Skin epidermis (tissue), 12 donors: ENCODE data around the gene MMUT.
"Not testable (repeated sequence)": the region's sequence is repeated elsewhere in the genome, so short reads cannot be mapped to it uniquely, and the experiment has no call there.

ENCODE experiments used
- H3K27ac ChIP-seq, 21 experiments: fragments of 200-600 bp; sonication (generic) in 11 of 21; one replicate each; pipeline ENCODE4 v1.5.0; 2020; ENCODE audit warnings: mild to moderate bottlenecking in 3 of 21, inconsistent platforms in 2 of 21, moderate library complexity in 2 of 21
- H3K4me3 ChIP-seq, 7 experiments: fragments of 200-600 bp; sonication (generic) in 2 of 7; one replicate each; pipeline ENCODE4 v1.5.0; 2020; ENCODE audit warnings: inconsistent platforms in 2 of 7, mild to moderate bottlenecking in 2 of 7, moderate library complexity in 1 of 7

Gene MMUT

DNA sequence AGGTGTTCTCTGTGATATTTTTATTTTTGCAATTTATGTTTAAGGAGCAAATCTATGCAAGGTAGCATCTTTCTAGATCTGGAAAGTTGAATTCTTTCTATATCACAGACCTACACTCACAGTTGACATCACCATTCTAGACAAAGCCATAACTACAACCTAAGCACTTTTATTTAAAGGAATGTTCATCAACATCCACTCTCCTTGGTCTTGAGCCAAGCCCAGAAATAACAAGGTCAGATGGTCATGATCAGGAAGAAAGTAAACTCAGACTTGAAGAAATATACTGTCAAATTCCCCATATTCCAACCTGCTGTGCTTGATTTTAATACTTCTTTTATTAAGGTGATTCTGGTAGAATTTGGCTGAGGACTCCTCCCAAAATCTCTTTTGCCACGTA is 32.2 kb downstream of the MMUT start:
- no peak overlapping the region for H3K4me3 ChIP-seq
- no peak overlapping the region for H3K27ac ChIP-seq

DNA sequence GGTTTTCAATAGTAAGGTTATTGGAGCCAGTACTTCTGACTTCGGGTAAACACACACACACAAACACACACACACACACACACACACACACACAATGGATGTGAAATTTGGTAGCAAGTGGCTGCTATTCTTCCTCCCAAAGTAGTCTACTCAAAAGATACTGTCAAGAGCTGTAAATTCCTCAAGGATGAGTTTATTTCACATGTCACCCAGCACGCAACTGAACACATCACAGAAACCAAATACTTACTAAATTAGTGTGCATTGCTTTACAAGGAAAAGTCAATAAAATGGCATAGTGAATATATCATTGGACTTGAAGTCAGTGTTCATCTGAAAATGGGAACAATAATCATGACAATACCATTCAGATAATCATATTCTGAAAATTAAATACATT is 32.9 kb downstream of the MMUT start:
- no peak overlapping the region for H3K4me3 ChIP-seq
- H3K27ac ChIP-seq, result no peak overlapping the region

DNA sequence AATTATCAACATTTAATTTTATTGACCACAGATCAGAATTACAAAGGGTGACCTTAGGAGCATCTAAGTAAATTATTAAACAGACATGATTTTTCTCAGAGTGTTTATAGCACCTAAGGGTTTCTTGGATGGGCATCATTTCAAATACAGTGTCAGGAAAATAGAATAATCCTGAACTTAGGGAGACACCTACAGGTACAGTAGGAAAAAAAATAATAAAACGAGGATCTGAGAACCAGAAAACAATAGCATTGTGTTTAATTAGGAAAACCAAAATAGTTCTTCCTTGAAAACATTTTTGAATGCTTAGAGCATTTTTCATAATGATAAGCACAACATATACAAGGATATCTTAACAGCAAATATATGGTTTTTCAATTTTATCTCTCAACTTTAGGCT is 39.2 kb downstream of the MMUT start:
- Histone ChIP-seq H3K4me3 (no peak overlapping the region), H3K27ac (no peak overlapping the region)

DNA sequence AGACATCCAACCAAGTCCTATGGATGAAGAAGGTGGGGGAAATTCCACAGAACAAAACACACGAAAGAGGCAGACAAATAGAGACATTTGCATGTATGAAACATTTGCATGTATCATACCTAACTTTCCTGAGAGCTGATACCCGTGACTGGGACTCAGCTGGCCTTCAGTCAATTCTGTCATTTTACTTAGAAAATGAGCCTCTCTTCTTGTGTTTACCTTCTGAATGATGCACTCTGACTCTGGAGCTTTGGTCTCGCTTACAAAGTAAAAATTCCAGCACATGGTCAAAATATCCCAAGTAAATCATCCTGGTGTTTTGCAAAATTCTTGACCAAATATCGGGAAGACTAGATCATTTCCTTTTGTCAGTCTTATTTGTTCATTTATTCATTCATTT is 46.9 kb downstream of the MMUT start:
- no peak overlapping the region for H3K4me3 ChIP-seq
- no peak overlapping the region for H3K27ac ChIP-seq

DNA sequence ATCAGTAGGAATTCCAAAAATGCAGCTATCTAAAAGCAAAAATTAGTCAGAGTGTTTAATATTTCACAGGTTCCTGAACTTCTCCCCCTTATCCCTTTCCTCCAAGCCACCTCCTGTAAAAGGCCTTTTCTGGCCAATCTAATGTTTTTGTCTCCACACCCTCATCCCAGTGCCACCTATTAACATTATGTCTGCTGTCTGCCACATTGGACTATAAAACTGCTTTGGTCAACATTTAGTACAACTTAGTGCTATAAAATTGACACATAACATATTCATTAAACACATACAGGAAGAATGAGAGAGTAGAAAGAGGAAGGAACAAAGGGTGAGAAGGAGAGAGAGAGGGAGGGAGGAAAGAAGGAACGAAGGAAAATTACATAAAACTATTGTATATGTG is 47.7 kb downstream of the MMUT start:
- Histone ChIP-seq H3K27ac (no peak overlapping the region), H3K4me3 (no peak overlapping the region)

DNA sequence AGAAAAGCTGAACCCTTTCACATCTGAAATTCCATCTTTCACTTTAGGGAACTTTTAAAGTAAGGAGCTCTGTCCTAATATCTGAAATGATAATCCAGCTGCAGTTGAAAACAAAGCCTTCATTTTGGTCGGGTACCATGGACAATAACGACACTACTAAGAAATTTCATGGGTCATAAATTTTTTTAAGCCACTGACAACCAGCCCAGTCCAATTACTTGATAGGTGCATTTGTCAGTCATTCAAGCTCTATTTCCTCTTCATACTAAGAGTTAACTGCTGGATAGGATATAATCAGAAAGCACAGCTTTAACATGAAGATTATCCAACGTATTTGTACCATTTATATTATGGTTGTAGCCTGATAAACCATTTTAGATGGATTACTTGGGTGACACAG is 52.5 kb downstream of the MMUT start:
- Histone ChIP-seq H3K4me3 (no peak overlapping the region), H3K27ac (no peak overlapping the region)

DNA sequence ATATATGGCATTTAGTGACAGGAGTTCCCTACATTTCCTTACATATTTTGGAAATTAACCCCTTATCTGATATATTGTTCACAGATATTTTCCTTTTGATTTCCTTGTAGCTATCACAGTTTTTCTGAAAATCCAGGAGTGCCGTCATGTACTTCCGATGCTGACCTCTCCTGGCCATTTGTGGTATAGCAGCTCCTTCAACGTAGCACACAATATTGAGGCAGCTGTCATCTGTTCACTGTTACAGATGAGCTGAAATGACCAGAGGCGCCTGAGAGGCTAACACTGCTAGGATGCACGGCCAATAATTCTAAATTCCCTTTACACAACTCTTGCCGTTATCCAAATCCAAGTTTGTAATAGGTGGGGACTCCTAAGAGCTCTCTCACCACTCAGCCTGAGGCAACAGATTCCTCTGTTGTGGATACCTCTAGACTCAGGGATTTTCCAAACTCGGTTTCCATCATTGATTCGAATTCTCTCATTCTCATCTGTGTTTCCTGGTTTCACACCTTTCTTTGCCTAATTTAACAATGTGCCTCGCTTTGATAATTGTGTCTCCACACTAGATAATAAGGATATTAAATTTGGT is 53.0 kb downstream of the MMUT start:
- no peak overlapping the region for H3K27ac ChIP-seq
- H3K4me3 ChIP-seq, result no peak overlapping the region

DNA sequence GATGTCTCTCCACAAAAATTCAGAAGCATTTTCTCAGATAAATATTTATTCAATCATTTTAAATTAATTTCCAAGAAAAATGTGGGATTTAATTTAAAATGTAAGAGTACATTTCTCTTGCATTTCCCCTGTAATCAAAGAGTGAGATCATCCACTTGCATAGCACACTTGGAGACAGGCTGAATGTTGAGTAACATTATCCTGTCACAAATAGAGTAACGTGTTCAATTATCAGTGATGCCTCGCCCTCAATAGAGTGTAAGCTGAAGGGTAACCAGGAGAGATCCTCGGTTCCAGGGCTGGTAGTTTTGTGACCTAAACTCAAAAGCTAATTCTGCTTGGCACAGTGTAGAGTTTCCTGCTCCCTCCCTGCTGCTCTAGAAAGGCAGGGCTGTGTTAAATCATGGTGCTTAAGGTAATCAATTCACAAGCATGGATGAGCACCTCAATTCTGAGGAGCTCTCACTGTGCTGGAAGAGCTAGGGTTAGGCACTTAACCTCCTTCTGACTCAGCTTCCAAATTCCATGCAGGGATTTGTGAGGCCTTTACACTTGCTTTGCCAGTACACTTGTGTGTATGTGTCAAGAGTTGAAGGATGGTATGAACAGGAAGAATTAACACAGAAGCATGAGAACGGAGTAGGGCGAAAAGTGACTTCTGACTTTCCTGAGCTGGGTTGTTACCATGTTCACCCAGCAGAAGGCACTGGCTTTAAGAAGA is 56.6 kb downstream of the MMUT start:
- no peak overlapping the region for H3K27ac ChIP-seq
- H3K4me3 ChIP-seq, result no peak overlapping the region

DNA sequence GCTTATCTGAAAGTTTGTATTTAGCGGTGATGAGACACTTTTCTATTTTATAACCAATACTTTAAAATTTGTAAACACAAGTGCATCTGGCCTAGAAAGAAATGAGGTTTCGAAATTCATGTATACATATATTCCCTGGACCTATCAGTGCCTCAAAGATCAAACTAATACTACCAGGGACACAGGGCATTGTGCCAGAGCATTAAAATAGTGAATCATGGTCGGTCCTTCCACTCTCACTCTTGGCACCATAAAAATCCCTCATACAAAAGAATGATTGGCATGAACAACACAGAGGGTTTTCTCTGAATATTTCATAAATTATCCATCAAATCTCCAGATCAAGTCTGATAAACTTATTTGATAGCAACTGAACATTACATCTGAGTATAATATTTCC is 62.0 kb downstream of the MMUT start:
- H3K27ac ChIP-seq, result no peak overlapping the region
- no peak overlapping the region for H3K4me3 ChIP-seq

DNA sequence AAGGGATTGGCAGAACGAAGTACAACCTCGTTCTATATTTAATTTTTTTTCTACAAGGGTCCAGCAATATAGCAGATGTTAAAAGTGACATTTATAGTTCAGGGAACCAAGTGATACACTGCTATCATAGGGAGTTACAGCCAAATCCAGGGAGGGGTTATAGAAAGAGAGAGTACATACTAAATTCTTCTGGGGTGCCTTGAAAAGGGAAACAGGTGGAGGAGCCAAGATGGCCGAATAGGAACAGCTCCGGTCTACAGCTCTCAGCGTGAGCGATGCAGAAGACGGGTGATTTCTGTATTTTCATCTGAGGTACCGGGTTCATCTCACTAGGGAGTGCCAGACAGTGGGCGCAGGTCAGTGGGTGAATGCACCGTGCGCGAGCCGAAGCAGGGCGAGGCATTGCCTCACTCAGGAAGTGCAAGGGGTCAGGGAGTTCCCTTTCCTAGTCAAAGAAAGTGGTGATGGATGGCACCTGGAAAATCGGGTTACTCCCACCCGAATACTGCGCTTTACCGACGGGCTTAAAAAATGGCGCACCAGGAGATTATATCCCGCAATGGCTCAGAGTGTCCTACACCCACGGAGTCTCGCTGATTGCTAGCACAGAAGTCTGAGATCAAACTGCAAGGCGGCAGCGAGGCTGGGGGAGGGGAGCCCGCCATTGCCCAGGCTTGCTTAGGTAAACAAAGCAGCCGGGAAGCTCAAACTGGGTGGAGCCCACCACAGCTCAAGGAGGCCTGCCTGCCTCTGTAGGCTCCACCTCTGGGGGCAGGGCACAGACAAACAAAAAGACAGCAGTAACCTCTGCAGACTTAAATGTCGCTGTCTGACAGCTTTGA is 76.2 kb downstream of the MMUT start:
- not testable (repeated sequence) for H3K4me3 ChIP-seq, H3K27ac ChIP-seq

DNA sequence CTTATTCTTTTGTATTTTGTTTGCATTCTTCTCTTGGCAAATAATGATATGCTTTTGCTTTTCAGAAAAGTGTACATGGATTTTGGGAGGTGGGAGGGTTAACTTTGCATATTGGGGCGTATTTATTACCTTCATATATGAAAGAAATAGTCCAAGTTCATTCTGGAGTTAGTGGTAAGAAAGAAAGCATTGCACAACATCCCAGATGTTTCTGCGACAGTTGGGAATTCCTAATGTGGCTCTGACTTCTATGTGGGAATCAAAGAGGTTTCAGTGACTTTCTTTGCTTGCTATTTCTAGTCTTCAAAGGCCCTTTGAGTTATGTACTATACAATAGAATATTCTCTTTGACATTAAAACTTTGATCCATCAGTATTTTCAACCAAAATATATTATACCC is 78.1 kb downstream of the MMUT start:
- H3K27ac ChIP-seq, result no peak overlapping the region

More for the DNA sequence above, 78.1 kb downstream of the MMUT start:
- H3K4me3 ChIP-seq, result no peak overlapping the region
